DMS 273 treated with DMSO at 0.1 percent for 48 hours (cell line): ENCODE data around the gene FADD.

Experiments
- DNase-seq: peaks from one replicate; lab custom pipeline; 2025; lab: John Stamatoyannopoulos, UW

Gene FADD, protein sequence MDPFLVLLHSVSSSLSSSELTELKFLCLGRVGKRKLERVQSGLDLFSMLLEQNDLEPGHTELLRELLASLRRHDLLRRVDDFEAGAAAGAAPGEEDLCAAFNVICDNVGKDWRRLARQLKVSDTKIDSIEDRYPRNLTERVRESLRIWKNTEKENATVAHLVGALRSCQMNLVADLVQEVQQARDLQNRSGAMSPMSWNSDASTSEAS

GRCh38 chr11:70202920-70203750, at the start of gene FADD:
FADD (plus strand) TSS chr11:70203296; CDS start chr11:70203460, 164 bp downstream.
- DNase-seq: peak; percentile 32

- no peak for DNase-seq
These were observed 47.7 kb upstream of the FADD start for GRCh38 chr11:70155386-70155785.

DNA sequence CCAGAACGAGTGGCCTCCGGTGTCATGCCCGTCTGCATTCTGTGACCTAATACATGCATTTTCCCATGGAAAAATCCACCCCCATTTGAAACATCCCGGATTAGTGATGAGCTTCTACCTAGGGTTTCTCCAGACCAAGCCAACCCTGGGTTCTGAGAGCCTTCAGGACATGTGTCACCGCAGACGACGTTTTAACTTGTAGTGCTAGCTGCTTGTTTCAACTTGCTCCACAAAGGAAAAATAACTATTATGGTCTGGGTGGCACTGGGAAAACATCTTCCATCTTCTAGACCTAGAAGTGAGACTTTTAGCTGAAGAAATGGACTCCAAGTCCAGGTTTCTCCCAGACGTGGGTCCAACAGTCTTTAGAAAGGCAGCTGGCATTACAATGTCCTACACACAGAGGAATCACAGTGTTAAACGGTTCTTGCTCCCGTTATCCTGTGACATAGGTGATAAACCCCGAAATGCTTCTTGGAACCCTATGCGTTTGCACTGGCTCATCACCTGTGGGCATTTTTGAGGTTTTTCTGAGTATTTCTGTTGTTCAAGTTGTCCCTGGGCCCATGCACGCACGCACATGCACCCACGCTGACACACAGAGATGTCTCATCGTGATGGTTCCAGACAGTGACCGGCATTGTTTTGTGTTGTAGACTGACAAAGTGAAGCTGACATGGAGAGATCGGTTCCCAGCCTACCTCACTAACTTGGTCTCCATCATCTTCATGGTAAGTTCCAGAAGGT, 46.6 kb upstream of the FADD start:
- DNase-seq: no peak

DNA sequence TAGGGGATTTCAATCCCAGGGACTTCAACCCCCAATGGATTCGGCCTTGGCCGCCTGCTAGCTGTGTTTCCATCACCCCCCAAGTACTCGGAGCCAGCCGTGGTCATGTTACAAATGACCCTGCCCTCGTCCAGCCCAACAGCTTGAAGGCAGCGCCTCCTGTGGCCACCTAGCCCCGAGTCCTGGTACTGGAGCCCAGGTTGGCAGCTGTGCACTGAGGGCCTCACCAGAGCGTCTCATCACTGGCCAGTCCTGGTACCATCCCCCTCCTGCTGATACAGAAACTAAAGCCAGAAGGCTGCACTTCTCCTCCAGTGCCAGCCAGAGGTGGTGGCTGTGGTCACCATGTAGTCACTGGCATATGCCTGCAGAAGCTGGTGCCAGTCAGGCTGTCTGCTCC, 44.9 kb upstream of the FADD start:
- no peak for DNase-seq

DNA sequence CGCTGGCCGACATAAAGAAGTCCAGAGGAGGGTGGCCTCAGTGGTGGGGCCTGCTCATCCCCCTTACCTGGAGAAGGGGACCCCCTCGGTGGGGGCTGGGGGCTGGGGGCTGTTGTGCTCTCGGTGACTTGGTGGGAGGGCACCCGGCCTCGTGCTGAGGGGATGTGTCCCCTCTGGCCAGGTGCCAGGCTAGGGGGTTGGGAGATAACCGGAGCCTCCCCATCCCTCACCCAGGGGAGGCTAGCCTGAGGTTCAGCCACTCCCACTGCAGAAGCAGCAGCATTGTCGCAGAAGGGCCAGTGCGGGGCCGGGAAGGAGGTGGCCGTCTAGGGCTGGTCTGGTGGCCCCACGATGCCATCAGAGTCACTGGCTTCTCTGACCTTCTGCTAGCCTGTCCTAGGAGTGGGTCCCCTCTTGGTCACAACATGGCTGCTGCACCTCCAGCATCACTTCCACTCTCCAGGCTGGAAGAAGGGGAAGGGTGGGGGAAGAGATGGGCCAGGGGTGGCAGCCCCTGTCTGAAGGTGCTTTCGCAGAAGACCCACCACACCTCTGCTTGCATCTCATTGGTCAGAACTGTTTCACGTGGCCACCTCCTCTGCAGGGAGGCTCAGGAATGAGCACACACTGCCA, 44.2 kb upstream of the FADD start:
- DNase-seq: no peak

GRCh38 chr11:70159627-70160570, 43.2 kb upstream of the FADD start:
- DNase-seq: no peak

DNA sequence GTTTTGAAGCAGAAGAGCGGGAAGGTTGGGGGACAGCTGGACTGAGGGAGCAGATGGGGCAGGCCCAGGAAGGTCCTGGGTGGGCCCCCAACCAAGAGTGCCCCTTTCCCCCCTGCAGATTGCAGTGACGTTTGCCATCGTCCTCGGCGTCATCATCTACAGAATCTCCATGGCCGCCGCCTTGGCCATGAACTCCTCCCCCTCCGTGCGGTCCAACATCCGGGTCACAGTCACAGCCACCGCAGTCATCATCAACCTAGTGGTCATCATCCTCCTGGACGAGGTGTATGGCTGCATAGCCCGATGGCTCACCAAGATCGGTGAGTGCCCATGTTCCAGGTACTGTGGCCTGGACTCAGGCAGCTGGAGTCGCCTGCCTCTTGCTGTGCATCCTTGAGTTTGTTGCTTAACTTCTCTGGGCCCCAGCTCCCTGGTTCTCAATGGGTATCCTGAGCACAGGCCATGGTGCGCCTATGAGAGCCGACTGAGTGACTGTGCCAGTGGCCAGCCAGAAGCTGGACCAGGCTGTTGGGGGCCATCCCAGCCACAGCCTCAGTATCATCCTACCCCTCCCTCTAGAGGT, 42.0 kb upstream of the FADD start:
- DNase-seq: no peak

DNA sequence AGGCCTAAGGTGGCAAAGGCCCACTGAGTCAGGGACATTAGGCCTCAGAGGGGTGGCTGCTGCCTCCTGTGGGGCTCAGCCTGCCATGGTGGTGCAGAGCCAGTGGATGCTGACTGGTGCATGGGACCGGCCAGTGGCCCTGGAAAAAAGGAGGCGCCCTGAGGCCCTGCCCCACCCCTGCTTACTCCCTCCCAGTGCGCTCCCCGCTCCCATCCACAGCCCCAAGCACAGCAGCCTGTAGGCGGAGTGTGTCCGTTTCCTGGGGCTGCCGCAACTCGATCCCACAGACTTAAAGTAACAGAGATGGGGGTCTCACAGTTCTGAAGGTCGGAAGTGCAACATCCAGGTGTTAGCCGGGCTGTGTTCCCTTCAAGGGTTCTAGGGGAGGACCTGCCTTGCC, 38.4 kb upstream of the FADD start:
- DNase-seq: no peak

GRCh38 chr11:70167120-70167519, 36.0 kb upstream of the FADD start:
- DNase-seq: no peak

DNA sequence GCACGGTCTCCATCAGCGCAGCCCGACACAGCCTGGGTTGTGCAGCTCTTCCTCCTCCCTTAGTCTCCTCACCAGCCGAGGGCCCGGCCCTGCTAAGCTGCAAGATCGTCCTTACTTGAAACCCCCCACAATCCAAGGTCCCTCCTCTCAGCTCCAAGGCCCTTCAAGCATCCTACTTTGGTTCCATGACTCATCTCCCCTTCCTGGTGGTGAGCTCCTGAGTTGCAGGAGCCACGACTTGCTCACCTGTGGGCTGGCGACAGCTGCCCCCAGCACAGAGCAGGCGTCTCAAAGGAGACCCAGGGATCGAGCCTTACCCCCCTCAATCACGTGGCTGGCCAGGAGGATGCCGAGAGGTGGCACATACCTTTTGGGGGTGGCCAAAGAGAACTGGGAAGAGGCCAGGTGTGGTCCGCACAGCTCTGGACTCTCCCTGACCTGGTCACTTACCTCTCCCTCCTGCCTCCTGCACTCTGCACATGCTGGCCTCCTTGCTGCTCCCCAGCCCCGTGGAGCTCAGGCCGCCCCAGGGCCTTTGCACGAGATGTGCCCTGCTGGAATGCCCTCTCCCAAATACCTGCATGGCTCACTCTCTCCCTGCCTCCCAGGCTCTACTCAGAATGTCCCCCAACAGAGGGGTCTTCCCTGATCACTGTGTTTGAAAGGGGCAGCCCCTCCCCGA, 35.2 kb upstream of the FADD start:
- DNase-seq: no peak

- no peak for DNase-seq
These were observed 34.7 kb upstream of the FADD start for GRCh38 chr11:70168405-70168754.

DNA sequence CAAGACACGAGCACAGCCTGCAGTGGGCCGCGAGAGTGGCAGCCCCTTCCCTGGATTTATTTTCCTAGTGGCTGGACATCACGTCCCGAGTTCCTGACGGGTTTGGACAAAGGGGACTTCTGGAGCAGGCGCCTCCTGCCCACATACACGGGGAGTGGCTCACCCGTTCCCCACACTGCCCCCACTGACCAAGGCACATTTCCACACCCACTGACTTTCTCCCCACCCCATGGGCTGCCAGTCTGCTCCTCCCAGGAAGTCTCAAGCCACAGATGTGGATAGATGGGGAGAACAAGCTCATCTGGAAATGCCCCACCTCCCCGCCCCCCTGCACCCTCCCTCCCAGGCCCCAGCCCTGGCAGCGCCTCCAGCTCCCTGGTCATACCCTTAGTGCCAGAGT, 34.0 kb upstream of the FADD start:
- DNase-seq: no peak

- no peak for DNase-seq
These were observed 33.5 kb upstream of the FADD start for GRCh38 chr11:70169632-70170031.

DNA sequence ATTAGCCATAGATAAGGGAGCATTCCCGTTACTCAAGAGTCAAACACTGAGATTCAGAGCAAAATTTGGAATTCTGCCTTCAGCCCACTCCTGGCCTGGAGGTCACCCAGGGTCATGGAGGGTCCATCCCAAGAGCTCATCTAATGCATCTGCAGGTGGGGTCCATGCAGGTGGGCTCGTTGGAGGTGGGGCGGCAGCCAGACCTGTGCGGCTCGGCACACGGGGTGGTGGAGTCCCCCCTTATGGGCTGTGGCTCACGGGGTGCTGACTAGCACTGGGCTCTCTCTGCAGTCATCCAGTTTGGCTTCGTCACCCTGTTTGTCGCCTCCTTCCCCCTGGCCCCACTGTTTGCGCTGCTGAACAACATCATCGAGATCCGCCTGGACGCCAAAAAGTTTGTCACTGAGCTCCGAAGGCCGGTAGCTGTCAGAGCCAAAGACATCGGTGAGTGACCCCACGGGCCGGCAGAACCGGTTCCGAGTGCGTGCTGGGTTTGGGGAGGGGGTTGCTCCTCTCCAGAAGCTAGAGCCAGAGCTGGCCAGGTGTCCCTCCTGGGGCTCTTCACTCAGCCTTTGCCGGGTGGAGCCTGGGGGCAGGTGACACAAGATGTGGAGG, 32.4 kb upstream of the FADD start:
- no peak for DNase-seq

DNA sequence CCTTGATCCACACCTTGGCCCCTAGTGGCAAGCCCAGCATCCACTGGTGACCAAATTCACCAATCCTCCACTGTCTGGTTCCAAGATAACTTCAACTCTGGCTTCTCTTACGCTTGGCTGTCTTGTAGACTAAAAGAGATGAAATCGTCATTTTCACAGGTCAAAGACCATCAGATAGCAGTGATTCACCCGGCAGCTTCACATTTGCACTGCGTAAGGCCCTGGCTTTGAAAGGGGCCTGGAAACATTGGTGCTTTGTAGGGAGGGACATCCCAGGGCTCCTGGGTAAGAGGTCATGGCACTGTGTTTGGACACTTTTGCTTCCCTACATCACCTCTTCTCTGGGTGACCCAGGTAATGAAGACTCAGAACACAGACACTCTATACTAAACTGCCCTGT, 30.1 kb upstream of the FADD start:
- DNase-seq: no peak

GRCh38 chr11:70174547-70175235, 28.4 kb upstream of the FADD start:
- DNase-seq: no peak

GRCh38 chr11:70175236-70175698, 27.8 kb upstream of the FADD start:
- no peak for DNase-seq

DNA sequence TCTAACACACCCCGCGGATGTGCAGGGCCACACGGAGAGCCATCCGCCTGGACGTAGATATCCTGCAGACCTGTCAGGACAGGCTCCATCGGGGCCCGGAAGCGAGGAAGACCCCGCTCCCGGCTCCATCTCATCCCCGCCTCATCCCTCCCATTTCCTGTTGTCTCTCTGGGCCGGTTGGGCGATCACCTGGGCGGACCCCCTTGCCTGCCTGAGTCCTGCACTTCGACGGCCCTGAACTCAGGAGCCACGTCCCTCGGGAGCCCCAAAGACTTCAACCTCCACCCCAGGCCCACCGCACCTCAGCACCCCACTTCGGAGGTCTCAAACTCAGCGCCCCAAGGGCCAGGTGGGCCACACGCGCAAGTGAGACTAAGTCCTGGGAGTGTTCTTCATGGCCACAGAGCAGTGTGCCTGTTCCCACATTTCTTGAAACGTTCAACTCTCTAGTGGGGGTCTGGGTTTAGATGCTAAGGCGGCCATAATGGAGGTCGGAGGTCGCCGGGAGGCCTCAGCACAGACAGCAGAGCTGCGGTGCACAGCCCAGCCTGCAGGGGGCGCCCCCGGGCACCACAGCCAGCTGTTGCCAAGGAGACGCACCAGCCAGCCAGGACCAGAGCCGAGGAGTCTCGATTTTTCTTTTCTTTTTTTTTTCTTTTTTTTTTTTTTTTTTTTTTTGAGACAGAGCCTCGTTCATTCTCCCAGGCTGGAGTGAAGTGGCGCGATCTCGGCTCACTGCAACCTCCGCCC, 26.0 kb upstream of the FADD start:
- DNase-seq: no peak

DNA sequence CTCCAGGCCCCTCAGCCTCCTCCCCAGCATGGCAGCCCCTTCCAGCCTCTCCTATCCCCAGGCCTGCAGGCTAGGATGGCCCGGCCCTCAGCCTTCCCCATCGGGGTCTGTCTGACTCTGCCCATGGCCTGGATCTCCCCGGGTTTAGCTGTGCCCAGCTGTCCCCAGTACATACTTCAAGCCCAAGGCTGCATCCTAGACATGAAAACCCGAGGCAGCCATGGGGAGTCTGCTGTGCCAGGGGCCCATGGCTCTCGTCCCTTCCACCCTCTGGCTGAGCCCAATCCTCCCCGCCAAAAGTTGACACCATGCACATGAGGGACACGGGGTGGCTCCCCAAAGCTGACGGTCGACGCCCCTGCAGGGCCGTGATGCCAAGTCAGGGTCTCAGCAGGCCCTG, 22.2 kb upstream of the FADD start:
- DNase-seq: no peak
